GM19328 (cell line): ENCODE data around the gene HSPA1L.

Experiments used
- ATAC-seq: cut with Tn5 transposase; IDR thresholded peaks from one replicate; pipeline ENCODE4 v1.9.1; 2021; ENCODE audit warnings: mild to moderate bottlenecking, moderate library complexity; ENCODE audit not compliant: unreplicated experiment

The HSPA1L gene

DNA sequence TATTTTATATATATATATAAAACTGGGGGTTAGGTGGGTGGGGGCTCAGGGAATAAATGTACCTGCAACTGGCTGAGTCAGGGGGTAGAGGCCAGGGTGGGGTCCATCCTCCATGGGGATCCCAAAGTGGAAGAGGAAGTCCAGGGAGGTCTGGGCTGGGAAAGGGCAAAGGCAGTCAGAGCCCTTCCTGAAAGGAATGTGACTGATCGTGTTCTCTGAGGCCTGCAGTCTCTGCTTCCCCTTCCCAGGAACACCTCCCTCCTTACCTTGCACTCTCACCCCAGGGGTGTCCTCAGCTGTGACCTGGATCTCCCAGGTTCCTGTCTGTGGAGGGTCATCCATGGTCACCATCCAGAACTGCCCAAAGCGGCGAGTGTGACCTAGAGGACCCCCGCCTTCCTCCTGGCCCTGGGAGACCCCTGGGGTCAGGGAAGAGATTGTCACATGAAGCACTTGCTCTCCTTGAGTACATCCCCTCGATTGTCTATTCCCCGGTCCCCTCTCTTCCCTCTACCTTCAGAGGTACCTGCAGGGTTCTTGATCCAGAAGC, 47.9 kb downstream of the HSPA1L start:
- no peak for ATAC-seq

- ATAC-seq = no peak
These were observed 48.9 kb downstream of the HSPA1L start for GRCh38 chr6:31765910-31766794.

GRCh38 chr6:31765559-31765909, 49.5 kb downstream of the HSPA1L start:
- ATAC-seq = no peak

- ATAC-seq = no peak
These were observed 50.9 kb downstream of the HSPA1L start for GRCh38 chr6:31764198-31764597.

DNA sequence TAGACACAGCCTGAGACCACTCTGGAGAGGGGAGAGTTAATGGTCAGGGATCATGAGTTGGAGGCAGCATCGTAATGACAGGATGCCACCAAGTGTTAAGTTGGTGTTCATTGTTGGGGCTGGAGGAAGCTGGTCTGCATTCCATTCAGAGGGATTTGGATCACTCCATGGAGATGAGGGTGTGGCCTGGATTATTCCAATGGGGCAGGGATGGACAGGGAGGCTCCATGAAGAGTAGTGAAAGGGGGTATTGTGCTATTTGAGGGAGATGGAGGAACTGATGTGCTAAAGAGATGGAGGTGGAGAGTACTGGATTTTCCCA, 51.5 kb downstream of the HSPA1L start:
- ATAC-seq = no peak

DNA sequence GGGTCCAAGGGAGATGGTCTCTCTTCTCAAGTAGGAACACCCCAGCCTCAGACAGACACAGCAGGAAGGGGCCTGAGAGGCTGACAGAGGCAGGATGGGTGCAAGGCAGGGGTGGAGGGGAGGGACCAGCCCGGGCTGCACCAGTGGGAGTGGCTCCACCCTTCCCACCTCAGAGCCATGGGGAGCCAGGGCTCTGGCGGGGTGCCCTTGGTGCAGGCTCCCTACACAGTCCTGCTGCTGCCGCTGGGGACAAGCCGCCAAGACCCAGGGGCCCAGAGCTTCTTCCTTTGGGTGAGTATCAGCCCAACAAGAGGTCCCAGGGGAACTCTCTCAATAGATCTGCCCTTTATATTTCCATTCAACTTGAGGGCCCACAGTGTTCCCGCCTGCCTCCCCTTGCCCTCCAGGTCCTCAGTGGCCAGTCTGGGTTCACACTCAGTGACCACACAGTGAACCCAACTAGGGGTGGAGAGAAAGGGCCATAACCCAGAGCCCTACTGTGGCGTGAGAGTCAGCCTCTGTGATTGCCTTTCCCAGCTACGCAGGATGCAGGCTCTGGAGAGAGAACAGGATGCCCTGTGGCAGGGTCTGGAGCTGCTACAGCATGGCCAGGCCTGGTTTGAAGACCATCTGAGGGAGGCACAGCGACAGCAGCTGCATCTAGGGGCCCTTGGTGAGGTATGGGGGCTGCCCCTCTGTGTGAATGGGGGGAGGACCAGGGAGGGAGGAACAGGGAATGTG, 52.0 kb downstream of the HSPA1L start:
- ATAC-seq = no peak

- no peak for ATAC-seq
These were observed 52.7 kb downstream of the HSPA1L start, which contains the start of gene SAPCD1 for GRCh38 chr6:31762356-31762755. SAPCD1 (plus strand) TSS chr6:31762656; CDS start chr6:31763055, 399 bp downstream.

DNA sequence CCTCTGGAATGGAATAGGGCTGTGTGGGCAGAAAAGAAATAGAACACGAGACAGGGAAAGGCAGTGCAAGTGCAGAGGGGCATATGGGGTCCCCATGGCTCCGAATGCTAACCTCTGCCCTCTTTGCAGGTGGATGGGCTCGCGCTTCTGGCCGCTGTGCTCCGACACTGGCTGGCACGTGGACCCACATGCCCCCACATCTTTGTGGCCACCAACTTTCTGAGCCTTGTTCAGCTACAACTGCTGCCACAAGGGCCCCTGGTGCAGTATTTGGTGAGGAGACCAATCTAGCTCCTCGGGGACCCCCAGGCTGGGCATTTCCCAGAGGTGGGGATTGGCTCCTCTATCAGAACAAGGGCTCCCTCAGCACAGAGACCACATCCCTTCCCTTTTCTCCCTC, 53.7 kb downstream of the HSPA1L start:
- ATAC-seq = no peak

DNA sequence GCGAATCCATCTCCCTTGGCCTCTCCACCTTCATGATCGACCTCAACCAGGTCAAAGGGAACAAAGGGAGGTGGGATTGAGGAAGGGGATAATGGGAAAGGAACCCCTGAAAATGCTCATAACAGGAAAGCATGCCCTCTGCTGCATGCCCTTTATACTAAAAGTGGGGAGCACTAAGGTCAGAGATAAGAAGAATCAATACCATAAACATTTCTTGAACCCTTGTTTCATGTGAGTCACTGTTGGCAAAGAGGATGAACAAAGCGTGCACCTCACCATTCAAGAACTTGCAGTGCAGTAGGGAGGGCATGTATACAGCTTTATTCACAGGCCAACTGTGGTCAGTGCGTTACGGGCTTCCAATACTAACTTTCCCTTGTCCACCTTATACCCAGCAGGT, 54.3 kb downstream of the HSPA1L start:
- no peak for ATAC-seq
